ENCODE data around the gene NSRP1. TPM values are rescaled to one million over a fixed set of nuclear protein-coding genes. Genes with fewer than 3 reads are reported as not detected.
"Not testable (repeated sequence)": the region's sequence is repeated elsewhere in the genome, so short reads cannot be mapped to it uniquely, and the experiment has no call there.

The NSRP1 gene
- total RNA-seq, 1 donor from 2014 or later, result 7.2 TPM

GRCh38 chr17:30222251-30222650, 105.6 kb downstream of the NSRP1 start:
- DNase-seq, result no peak

GRCh38 chr17:30222721-30223175, 106.1 kb downstream of the NSRP1 start:
- DNase-seq, result no peak

- DNase-seq, result no peak
These were observed 107.9 kb downstream of the NSRP1 start for GRCh38 chr17:30224419-30224960.

- DNase-seq, result no peak
These were observed 108.5 kb downstream of the NSRP1 start for GRCh38 chr17:30225112-30225511.

GRCh38 chr17:30225919-30226553, 109.4 kb downstream of the NSRP1 start:
- DNase-seq, result no peak

- no peak for DNase-seq
These were observed 110.3 kb downstream of the NSRP1 start for GRCh38 chr17:30226878-30227277.

GRCh38 chr17:30228011-30228410, 111.4 kb downstream of the NSRP1 start:
- no peak for DNase-seq

GRCh38 chr17:30229012-30229411, 112.4 kb downstream of the NSRP1 start:
- no peak for DNase-seq

GRCh38 chr17:30230009-30230408, 113.4 kb downstream of the NSRP1 start:
- not testable (repeated sequence) for DNase-seq

- DNase-seq, result no peak
These were observed 114.0 kb downstream of the NSRP1 start for GRCh38 chr17:30230596-30231125.

- no peak for DNase-seq
These were observed 115.6 kb downstream of the NSRP1 start for GRCh38 chr17:30232015-30232823.

GRCh38 chr17:30232824-30233427, 116.3 kb downstream of the NSRP1 start:
- no peak for DNase-seq

- DNase-seq, result no peak
These were observed 117.7 kb downstream of the NSRP1 start for GRCh38 chr17:30234296-30234695.

- no peak for DNase-seq
These were observed 118.3 kb downstream of the NSRP1 start for GRCh38 chr17:30234964-30235363.

GRCh38 chr17:30235386-30236296, 119.0 kb downstream of the NSRP1 start, which contains the start of gene SLC6A4:
SLC6A4 (minus strand) TSS chr17:30235697; CDS start chr17:30221958, 13,739 bp downstream.
- no peak for DNase-seq

Small RNA genes within 50 kb of the gene (small RNA-seq; reads per million reads assigned to genes)
- not detected for gene AC104984.5

Other genes starting within 250 kb of the NSRP1 start
- gene SSH2, start 186.6 kb upstream of the NSRP1 start, total RNA-seq, result 19.8 TPM
- 2.2 TPM for gene EFCAB5, start 175.2 kb upstream of the NSRP1 start, total RNA-seq
- 2.2 TPM for gene SLC6A4, start 118.9 kb downstream of the NSRP1 start, total RNA-seq
- gene BLMH, start 175.1 kb downstream of the NSRP1 start, total RNA-seq, result 37.6 TPM
- gene TMIGD1, start 217.2 kb downstream of the NSRP1 start, total RNA-seq, result not detected